H1 (cell line): ENCODE data around the gene ABCA1. TPM values are rescaled to one million over a fixed set of nuclear protein-coding genes. Genes with fewer than 3 reads are reported as not detected.

Experiments used
- ASH2L ChIP-seq: fragments of 200-600, 300-600 bp; sonication (generic); IDR thresholded peaks from one replicate; pipeline ENCODE4 v1.7.1; 2017; ENCODE audit warnings: low read length
- CEBPB ChIP-seq: IDR thresholded peaks from 2 replicates; pipeline ENCODE4 v1.6.1; 2012; ENCODE audit warnings: low read depth, low read length
- EGR1 ChIP-seq: IDR thresholded peaks from 2 replicates; pipeline ENCODE4 v1.6.1; 2011; ENCODE audit warnings: low read depth, low read length, borderline replicate concordance
- EZH2 ChIP-seq: fragments of 200-600 bp; sonication (generic); IDR thresholded peaks from 2 replicates; pipeline ENCODE4 v1.7.1; 2012; ENCODE audit warnings: low read depth, mild to moderate bottlenecking, moderate library complexity, low read length, inconsistent platforms; ENCODE audit not compliant: severe bottlenecking
- HDAC2 ChIP-seq, 2 experiments: fragments of 300-600 bp in 1 of 2; sonication (generic) in 1 of 2; IDR thresholded peaks; 2 replicates each; pipeline ENCODE4 v1.6.1; 2011 to 2012; ENCODE audit warnings: low read depth in 2 of 2, low read length in 2 of 2, mild to moderate bottlenecking in 2 of 2, moderate library complexity in 2 of 2, borderline replicate concordance in 1 of 2, inconsistent platforms in 1 of 2
- JUN ChIP-seq: IDR thresholded peaks from 2 replicates; pipeline ENCODE4 v1.6.1; 2011; ENCODE audit warnings: low read depth, mild to moderate bottlenecking, improper control_type of control experiment, low read length
- JUND ChIP-seq: IDR thresholded peaks from 2 replicates; pipeline ENCODE4 v1.6.1; 2011; ENCODE audit warnings: mild to moderate bottlenecking, improper control_type of control experiment, low read length
- KDM4A ChIP-seq: IDR thresholded peaks from one replicate; pipeline ENCODE4 v1.7.1; 2012; ENCODE audit warnings: low read depth, mild to moderate bottlenecking, moderate library complexity, low read length, inconsistent platforms; ENCODE audit not compliant: severe bottlenecking
- NANOG ChIP-seq: IDR thresholded peaks from 2 replicates; pipeline ENCODE4 v1.6.1; 2011; ENCODE audit warnings: low read length, low read depth, mild to moderate bottlenecking, inconsistent platforms; ENCODE audit not compliant: insufficient read depth, poor library complexity, severe bottlenecking
- RFX5 ChIP-seq: IDR thresholded peaks from 2 replicates; pipeline ENCODE4 v1.6.1; 2011; ENCODE audit warnings: low read depth, low read length, improper control_type of control experiment, borderline replicate concordance
- SAP30 ChIP-seq: fragments of 300-600 bp; sonication (generic); IDR thresholded peaks from 2 replicates; pipeline ENCODE4 v1.7.1; 2012; ENCODE audit warnings: low read length, moderate library complexity, mild to moderate bottlenecking, inconsistent platforms; ENCODE audit not compliant: insufficient read depth, insufficient replicate concordance
- SP2 ChIP-seq: IDR thresholded peaks from 2 replicates; pipeline ENCODE4 v1.6.1; 2012; ENCODE audit warnings: mild to moderate bottlenecking, low read length, inconsistent platforms
- SRF ChIP-seq: IDR thresholded peaks from 2 replicates; pipeline ENCODE4 v1.6.1; 2011; ENCODE audit warnings: mild to moderate bottlenecking, low read depth, low read length, moderate library complexity
- SUZ12 ChIP-seq: fragments of 200-600 bp; sonication (generic); IDR thresholded peaks from 2 replicates; pipeline ENCODE4 v1.6.1; 2012; ENCODE audit warnings: mild to moderate bottlenecking, inconsistent platforms, low read length, moderate library complexity, mixed read lengths
- TAF1 ChIP-seq: IDR thresholded peaks from 2 replicates; pipeline ENCODE4 v1.6.1; 2011; ENCODE audit warnings: mild to moderate bottlenecking, low read depth, low read length
- TBP ChIP-seq: IDR thresholded peaks from 2 replicates; pipeline ENCODE4 v1.6.1; 2011; ENCODE audit warnings: low read depth, low read length, improper control_type of control experiment
- TEAD4 ChIP-seq: IDR thresholded peaks from 2 replicates; pipeline ENCODE4 v1.6.1; 2012; ENCODE audit warnings: low read depth, low read length, inconsistent platforms, mixed read lengths
- USF2 ChIP-seq: IDR thresholded peaks from 2 replicates; pipeline ENCODE4 v1.6.1; 2011; ENCODE audit warnings: low read length, improper control_type of control experiment
- YY1 ChIP-seq: IDR thresholded peaks from 2 replicates; pipeline ENCODE4 v1.6.1; 2011; ENCODE audit warnings: low read depth, mild to moderate bottlenecking, low read length
- ZNF274 ChIP-seq: IDR thresholded peaks from 2 replicates; pipeline ENCODE4 v1.7.0; 2012; ENCODE audit warnings: low read length, borderline replicate concordance; ENCODE audit errors: extremely low read depth
- polyA plus RNA-seq, 7 experiments: library from polyadenylated mRNA; depleted of rRNA in 3 of 7; stranded (reverse) in 5 of 7; unstranded in 2 of 7; fragments of >200 nt in 5 of 7; fragments of 200-250 nt in 2 of 7; gene quantifications; 1 replicate in 5 of 7; 2 replicates in 1 of 7; 4 replicates in 1 of 7; pipeline versions ENCODE4 v1.2.1 to v1.2.3, GENCODE V29; 2011 to 2013; ENCODE audit warnings: missing spikeins in 2 of 7, mixed read lengths in 2 of 7
- total RNA-seq: library from RNA; stranded (reverse); fragmentation: NEBNext Ultra II Directional; extraction: Animal tissue kit (Norgen Biotek cat#: 25700); gene quantifications from 2 replicates; pipeline ENCODE4 v1.2.1, GENCODE V29; 2021
- TF ChIP-seq, protein P1 (sequence below), 3 experiments: IDR thresholded peaks; 1 replicate in 2 of 3; 2 replicates in 1 of 3; pipeline versions ENCODE4 v1.5.1 to v1.6.1; 2011; ENCODE audit warnings: low read length in 3 of 3, mild to moderate bottlenecking in 3 of 3, inconsistent platforms in 2 of 3, low read depth in 1 of 3, moderate library complexity in 1 of 3; ENCODE audit not compliant: insufficient read depth in 1 of 3; ENCODE audit errors: control extremely low read depth in 1 of 3

The ABCA1 gene
- total and polyA plus RNA-seq, 2 of the 8 experiments (the other 6 are each of a cell fraction or from before 2014, with no cell fraction given): 6.9 to 7.8 TPM

DNA sequence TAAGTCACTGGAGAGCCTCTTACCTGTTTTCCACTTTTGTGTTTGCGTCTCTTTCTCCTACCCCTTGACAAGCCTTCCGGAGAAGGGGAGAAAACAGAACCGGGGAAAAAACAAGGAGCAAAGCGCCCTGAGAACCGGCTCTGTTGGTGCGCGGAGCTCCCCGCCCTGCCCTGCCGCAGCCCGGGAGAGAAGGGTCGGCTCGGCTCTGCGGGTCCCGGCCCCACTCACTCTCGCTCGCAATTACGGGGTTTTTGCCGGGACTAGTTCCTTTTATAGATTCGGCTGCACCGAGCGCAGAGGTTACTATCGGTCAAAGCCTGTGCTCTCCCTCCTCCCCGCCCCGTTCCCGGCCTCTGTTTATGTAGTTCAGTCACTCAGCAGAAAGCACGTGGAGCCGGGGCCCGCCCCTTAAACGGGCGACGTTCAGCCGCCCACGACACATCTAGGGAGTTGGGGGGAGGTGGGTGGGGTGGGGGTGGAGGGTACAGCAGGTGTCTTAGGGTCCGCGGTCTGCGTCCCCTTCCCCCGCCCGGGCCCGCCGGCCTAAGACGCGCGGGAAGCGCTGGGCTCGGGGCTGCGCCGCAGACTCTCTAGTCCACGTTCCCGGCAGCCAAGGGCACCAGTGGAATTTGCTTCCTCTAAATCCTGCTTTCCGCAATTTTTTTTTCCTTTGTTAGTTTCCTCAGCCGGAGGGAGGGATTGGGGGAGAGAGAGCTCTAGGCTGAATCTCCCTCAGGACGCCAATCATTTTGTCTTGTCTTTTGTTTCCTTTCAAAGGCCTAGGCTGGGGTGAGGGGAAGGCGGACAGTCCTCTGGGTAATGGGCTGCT lies at the start of gene ABCA1 (continued):
- TF ChIP-seq USF2: peak; percentile 27; the same call in 1 of the 2 replicates
- TF ChIP-seq JUND: no peak
- no peak for TF ChIP-seq TEAD4
- TF ChIP-seq JUN: no peak
- no peak for TF ChIP-seq SUZ12
- TF ChIP-seq EZH2: no peak
- no peak for TF ChIP-seq CEBPB
- TF ChIP-seq RFX5: no peak
- TF ChIP-seq NANOG: no peak
- TF ChIP-seq HDAC2 (IDR thresholded peaks at IDR 0.05; ENCODE audit: borderline replicate concordance in 1 of 2, low read depth in 2 of 2, low read length in 2 of 2): no peak
- no peak for TF ChIP-seq YY1
- TF ChIP-seq SP2: no peak
- peak; percentile 70 for TF ChIP-seq TAF1
- peak; percentile 43 for TF ChIP-seq SAP30
- TF ChIP-seq ASH2L: peak; percentile 35
- peak; percentile 76 for TF ChIP-seq TBP
- TF ChIP-seq, protein P1, sequence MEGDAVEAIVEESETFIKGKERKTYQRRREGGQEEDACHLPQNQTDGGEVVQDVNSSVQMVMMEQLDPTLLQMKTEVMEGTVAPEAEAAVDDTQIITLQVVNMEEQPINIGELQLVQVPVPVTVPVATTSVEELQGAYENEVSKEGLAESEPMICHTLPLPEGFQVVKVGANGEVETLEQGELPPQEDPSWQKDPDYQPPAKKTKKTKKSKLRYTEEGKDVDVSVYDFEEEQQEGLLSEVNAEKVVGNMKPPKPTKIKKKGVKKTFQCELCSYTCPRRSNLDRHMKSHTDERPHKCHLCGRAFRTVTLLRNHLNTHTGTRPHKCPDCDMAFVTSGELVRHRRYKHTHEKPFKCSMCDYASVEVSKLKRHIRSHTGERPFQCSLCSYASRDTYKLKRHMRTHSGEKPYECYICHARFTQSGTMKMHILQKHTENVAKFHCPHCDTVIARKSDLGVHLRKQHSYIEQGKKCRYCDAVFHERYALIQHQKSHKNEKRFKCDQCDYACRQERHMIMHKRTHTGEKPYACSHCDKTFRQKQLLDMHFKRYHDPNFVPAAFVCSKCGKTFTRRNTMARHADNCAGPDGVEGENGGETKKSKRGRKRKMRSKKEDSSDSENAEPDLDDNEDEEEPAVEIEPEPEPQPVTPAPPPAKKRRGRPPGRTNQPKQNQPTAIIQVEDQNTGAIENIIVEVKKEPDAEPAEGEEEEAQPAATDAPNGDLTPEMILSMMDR (IDR thresholded peaks at IDR 0.05; ENCODE audit: control extremely low read depth in 1 of 3, insufficient read depth in 1 of 3, low read depth in 1 of 3, low read length in 3 of 3): no peak
- no peak for TF ChIP-seq ZNF274
- TF ChIP-seq SRF: no peak
- TF ChIP-seq KDM4A: no peak
- TF ChIP-seq EGR1: no peak
